ENCODE measurements around the gene RAMACL. TPM values are rescaled to one million over a fixed set of nuclear protein-coding genes. Genes with fewer than 3 reads are reported as not detected.
"Not testable (repeated sequence)": the region's sequence is repeated elsewhere in the genome, so short reads cannot be mapped to it uniquely, and the experiment has no call there.

RAMACL gene
- total RNA-seq, 1 experiment from 2014 or later: 0.77 TPM

DNA sequence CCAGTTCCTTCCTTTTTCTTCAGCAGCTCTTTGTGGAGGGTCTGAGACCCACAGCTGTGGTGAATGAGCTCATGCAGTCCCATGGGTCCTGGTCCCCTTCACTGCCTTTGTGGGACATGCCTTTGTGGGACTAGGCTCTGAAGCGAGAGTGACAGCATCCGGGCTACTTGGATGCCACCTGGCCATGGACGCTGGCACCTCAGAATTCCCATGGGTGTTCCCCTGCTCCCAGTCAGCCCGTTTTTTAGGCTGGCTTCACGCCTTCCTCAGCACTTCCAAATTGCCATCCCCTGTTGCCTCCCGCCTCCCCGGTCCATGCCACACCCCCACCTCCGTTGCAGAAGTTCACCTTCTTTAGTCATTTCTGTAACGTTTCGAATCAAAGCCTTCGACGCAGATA, 45.1 kb downstream of the RAMACL start:
- intact Hi-C loops (cut with micrococcal nuclease; ENCODE audit: unreplicated experiment): no loop called here
- H3K27ac ChIP-seq (ENCODE audit: low read depth, low read length, poor library complexity, severe bottlenecking): no peak overlapping the region
- ChIA-PET POLR2A (ENCODE audit: low non-redundant PET) (no interaction called here), CTCF (no interaction called here)
- DNase-seq (ENCODE audit: low spot score): no peak
- no peaks in the 10 kb centered on the region for H3K4me1 ChIP-seq (ENCODE audit: insufficient read depth, low read length, poor library complexity, severe bottlenecking)
- no peak for TF ChIP-seq EZH2 (IDR thresholded peaks at IDR 0.05; ENCODE audit: borderline replicate concordance, low read depth, low read length, poor library complexity, severe bottlenecking)
- TF ChIP-seq, protein P1, sequence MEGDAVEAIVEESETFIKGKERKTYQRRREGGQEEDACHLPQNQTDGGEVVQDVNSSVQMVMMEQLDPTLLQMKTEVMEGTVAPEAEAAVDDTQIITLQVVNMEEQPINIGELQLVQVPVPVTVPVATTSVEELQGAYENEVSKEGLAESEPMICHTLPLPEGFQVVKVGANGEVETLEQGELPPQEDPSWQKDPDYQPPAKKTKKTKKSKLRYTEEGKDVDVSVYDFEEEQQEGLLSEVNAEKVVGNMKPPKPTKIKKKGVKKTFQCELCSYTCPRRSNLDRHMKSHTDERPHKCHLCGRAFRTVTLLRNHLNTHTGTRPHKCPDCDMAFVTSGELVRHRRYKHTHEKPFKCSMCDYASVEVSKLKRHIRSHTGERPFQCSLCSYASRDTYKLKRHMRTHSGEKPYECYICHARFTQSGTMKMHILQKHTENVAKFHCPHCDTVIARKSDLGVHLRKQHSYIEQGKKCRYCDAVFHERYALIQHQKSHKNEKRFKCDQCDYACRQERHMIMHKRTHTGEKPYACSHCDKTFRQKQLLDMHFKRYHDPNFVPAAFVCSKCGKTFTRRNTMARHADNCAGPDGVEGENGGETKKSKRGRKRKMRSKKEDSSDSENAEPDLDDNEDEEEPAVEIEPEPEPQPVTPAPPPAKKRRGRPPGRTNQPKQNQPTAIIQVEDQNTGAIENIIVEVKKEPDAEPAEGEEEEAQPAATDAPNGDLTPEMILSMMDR (conservative IDR thresholded peaks at IDR 0.05; ENCODE audit: low read depth, low read length): no peak
- H3K36me3 ChIP-seq (ENCODE audit: insufficient read depth, low read length, poor library complexity, severe bottlenecking): no peaks in the 10 kb centered on the region
- BruUV-seq (replicated peaks): no TSS peak
- no peaks in the 10 kb centered on the region for H3K27me3 ChIP-seq (replicated peaks; ENCODE audit: insufficient read depth, low read depth, low read length, poor library complexity)
- no peak overlapping the region for H3K4me3 ChIP-seq (ENCODE audit: low read depth, low read length, poor library complexity, severe bottlenecking)
- H3K9me3 ChIP-seq (ENCODE audit: low read depth, low read length, poor library complexity, severe bottlenecking): no peaks in the 10 kb centered on the region

DNA sequence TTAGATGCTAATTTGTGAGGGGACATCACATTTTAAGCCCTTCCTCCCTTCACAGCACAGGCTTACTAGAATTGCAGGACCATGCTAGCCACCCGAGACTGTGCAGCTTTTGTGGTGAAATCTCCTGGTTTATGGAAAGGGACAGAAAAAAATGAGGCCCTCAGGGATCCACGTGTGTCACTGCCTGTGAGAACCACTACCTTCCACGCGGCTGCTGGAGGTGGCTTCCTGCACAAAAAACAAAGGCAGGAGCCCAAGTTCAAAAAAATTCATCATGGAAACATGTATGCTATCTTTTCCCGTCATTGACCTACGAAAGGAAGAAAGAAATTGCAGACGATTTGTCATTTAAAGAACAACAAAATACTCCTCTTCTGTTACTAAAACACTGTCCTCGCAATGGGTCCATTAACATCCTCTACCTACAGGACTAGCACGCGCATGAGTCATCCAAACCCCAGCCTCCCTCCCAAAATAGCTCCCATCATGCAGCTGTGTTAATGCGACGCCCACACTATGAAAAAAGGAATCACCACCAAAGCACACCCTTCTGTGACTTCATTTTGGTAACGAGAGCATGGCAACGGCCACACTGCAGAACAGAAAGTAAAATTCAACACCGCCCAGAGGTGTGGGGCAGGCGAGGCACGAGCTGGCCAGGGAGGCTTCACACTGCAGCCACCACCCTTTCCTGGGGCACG, 45.7 kb downstream of the RAMACL start:
- DNase-seq (ENCODE audit: low spot score): peak; percentile 29
- no peaks in the 10 kb centered on the region for H3K9me3 ChIP-seq (ENCODE audit: low read depth, low read length, poor library complexity, severe bottlenecking)
- no peak for TF ChIP-seq EZH2 (IDR thresholded peaks at IDR 0.05; ENCODE audit: borderline replicate concordance, low read depth, low read length, poor library complexity, severe bottlenecking)
- TF ChIP-seq, protein P1 (conservative IDR thresholded peaks at IDR 0.05; ENCODE audit: low read depth, low read length): no peak
- BruUV-seq (replicated peaks): no TSS peak
- H3K36me3 ChIP-seq (ENCODE audit: insufficient read depth, low read length, poor library complexity, severe bottlenecking): no peaks in the 10 kb centered on the region
- no peaks in the 10 kb centered on the region for H3K27me3 ChIP-seq (replicated peaks; ENCODE audit: insufficient read depth, low read depth, low read length, poor library complexity)
- H3K4me3 ChIP-seq (ENCODE audit: low read depth, low read length, poor library complexity, severe bottlenecking): no peak overlapping the region
- POLR2A ChIA-PET (ENCODE audit: low non-redundant PET): no interaction called here
- intact Hi-C loops (cut with micrococcal nuclease; ENCODE audit: unreplicated experiment): no loop called here
- H3K4me1 ChIP-seq (ENCODE audit: insufficient read depth, low read length, poor library complexity, severe bottlenecking): no peaks in the 10 kb centered on the region
- CTCF ChIA-PET: interaction anchor here (0.6 kb wide), 1 partner anchor 196 kb away, joined by 8 read pairs; no protein-coding TSS in a partner anchor
- H3K27ac ChIP-seq (ENCODE audit: low read depth, low read length, poor library complexity, severe bottlenecking): no peak overlapping the region

DNA sequence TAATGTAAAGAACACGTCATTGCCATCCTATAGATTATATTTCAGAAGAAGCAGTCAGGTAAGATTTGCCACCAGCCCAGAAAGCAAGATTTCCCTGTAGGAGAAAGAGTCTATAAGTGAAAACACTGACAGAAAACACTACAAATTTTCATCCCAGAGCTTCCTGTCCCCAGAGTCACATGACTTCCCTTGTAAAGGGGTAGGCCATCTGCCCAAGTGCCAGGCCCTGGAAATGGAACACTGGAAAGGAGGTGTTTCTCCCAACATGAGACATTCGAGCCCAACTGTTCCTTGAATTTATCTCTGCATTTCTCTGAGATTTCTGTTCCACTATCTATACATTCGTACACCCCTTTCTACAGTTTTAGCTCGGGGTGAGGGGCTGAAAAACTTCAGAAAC, 46.9 kb downstream of the RAMACL start:
- no peak for DNase-seq (ENCODE audit: low spot score)
- Histone ChIP-seq H3K27ac (ENCODE audit: low read depth, low read length, poor library complexity, severe bottlenecking) (no peak overlapping the region), H3K9me3 (ENCODE audit: low read depth, low read length, poor library complexity, severe bottlenecking) (no peaks in the 10 kb centered on the region), H3K27me3 (replicated peaks; ENCODE audit: insufficient read depth, low read depth, low read length, poor library complexity) (no peaks in the 10 kb centered on the region), H3K4me3 (ENCODE audit: low read depth, low read length, poor library complexity, severe bottlenecking) (no peak overlapping the region), H3K4me1 (ENCODE audit: insufficient read depth, low read length, poor library complexity, severe bottlenecking) (no peaks in the 10 kb centered on the region), H3K36me3 (ENCODE audit: insufficient read depth, low read length, poor library complexity, severe bottlenecking) (no peaks in the 10 kb centered on the region)
- TF ChIP-seq, protein P1 (conservative IDR thresholded peaks at IDR 0.05; ENCODE audit: low read depth, low read length): no peak
- no peak for TF ChIP-seq EZH2 (IDR thresholded peaks at IDR 0.05; ENCODE audit: borderline replicate concordance, low read depth, low read length, poor library complexity, severe bottlenecking)
- ChIA-PET POLR2A (ENCODE audit: low non-redundant PET) (no interaction called here), CTCF (no interaction called here)
- BruUV-seq (replicated peaks): no TSS peak
- intact Hi-C loops (cut with micrococcal nuclease; ENCODE audit: unreplicated experiment): no loop called here

DNA sequence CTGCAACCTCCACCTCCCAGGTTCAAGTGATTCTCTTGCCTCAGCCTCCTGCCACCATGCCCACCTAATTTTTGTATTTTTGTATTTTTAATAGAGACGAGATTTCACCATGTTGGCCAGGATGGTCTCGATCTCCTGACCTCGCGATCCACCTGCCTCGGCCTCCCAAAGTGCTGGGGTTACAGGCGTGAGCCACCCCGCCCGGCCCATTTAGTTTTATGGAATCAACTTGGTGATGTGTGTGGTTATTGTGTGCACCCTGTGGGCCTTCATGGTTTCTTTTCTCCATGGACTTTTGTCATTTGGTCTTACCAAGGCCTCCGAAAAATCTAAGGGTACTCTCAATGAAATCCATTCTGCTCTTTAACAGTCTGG, 47.5 kb downstream of the RAMACL start:
- DNase-seq (ENCODE audit: low spot score); H3K27ac ChIP-seq (ENCODE audit: low read depth, low read length, poor library complexity, severe bottlenecking); H3K4me1 ChIP-seq (ENCODE audit: insufficient read depth, low read length, poor library complexity, severe bottlenecking); H3K36me3 ChIP-seq (ENCODE audit: insufficient read depth, low read length, poor library complexity, severe bottlenecking); BruUV-seq (replicated peaks); CTCF ChIA-PET; H3K27me3 ChIP-seq (replicated peaks; ENCODE audit: insufficient read depth, low read depth, low read length, poor library complexity); POLR2A ChIA-PET (ENCODE audit: low non-redundant PET); H3K4me3 ChIP-seq (ENCODE audit: low read depth, low read length, poor library complexity, severe bottlenecking); intact Hi-C loops (cut with micrococcal nuclease; ENCODE audit: unreplicated experiment); H3K9me3 ChIP-seq (ENCODE audit: low read depth, low read length, poor library complexity, severe bottlenecking): not testable (repeated sequence)

Data from A673 (cell line).